Fibroblast of skin of scalp (primary cell): ENCODE measurements around the gene SSUH2. TPM values are rescaled to one million over a fixed set of nuclear protein-coding genes. Genes with fewer than 3 reads are reported as not detected.
A peak's percentile ranks its signal among the peaks of the same experiment; 100 is the strongest.
"Not testable (repeated sequence)": the region's sequence is repeated elsewhere in the genome, so short reads cannot be mapped to it uniquely, and the experiment has no call there.

ENCODE experiments used
- DNase-seq: peaks from one replicate; pipeline ENCODE4 v3.0.0-alpha.2; 2013
- polyA plus RNA-seq, 2 experiments: library from polyadenylated mRNA; unstranded; fragments of 120-200 nt; gene quantifications; one replicate each; pipeline ENCODE4 v1.2.1, GENCODE V29; 2013; ENCODE audit not compliant: insufficient read length in 2 of 2

Gene SSUH2, protein sequence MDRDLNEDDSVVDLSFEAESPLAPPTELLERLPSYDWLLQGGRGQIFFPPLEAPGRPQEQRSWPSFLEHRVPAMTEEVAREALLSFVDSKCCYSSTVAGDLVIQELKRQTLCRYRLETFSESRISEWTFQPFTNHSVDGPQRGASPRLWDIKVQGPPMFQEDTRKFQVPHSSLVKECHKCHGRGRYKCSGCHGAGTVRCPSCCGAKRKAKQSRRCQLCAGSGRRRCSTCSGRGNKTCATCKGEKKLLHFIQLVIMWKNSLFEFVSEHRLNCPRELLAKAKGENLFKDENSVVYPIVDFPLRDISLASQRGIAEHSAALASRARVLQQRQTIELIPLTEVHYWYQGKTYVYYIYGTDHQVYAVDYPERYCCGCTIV
- 0.13 TPM for polyA plus RNA-seq (2013, experiment 1 of 2; ENCODE audit: insufficient read length)
- polyA plus RNA-seq (2013, experiment 2 of 2; ENCODE audit: insufficient read length), result 0.37 TPM

DNA sequence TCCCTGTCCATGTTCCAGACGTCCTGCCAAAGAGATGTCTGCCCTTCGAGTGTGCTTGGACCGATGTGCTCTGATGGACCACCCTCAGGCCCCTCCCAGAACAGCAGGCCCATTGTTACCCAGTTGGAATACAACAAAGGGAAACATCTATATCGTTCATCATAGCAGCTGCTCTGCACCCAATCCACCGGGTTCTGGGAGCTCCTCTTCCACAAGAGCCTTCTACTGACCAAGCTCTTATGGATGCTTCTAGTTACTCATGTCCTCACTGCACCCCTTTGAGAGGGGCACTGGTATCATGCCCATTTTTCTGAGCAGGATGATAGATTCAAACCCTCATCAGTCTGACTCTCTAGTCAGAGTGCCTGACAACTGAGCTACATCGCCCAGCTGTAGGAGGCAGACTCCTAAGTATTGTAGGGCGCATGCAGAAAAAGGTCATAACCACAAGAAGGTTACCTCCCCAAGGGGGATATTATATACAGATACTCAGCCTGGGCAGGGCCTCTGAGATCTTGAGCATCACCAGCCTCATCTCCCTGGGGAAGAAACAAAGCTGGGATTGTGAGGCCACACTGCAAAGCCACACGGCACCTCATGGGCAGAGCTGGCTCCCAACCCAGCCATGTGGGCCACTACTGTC is at the start of gene SSUH2:
Gene SSUH2, minus strand, starts transcription at position 51 of the 643 bp plus-strand sequence. Its CDS starts 40 bp downstream, at position 11.
- no peak for DNase-seq

DNA sequence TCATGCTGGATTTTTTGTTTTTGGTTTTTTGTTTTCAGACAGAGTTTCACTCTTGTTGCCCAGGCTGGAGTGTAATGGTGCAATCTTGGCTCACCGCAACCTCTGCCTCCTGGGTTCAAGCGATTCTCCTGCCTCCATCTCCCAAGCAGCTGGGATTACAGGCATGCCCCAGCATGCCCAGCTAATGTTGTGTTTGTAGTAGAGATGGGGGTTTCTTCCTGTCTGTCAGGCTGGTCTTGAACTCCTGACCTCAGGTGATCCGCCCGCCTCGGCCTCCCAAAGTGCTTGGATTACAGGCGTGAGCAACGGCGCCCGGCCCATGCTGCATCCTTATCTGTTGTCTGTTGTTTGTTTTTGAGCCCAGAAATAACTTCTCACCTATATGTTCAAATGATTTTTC is 46.7 kb upstream of the SSUH2 start:
- DNase-seq, result not testable (repeated sequence)

DNA sequence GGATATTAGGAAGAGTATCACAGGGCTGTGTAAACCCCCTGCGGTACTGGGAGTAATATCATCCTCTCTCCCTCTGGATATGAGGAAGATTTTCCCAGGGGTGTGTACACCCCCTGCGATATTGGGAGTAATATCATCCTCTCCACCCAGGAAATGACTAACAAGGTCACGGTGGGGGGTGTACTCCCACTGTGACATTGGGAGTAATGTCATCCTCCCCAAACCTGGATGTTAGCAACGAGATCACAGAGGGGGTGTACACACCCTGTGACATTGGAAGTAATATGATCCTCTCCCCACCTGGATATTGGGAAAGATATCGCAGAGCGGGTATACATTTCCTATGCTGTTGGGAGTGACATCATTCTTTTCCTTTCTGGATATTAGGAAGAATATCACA is 40.4 kb upstream of the SSUH2 start:
- not testable (repeated sequence) for DNase-seq

DNA sequence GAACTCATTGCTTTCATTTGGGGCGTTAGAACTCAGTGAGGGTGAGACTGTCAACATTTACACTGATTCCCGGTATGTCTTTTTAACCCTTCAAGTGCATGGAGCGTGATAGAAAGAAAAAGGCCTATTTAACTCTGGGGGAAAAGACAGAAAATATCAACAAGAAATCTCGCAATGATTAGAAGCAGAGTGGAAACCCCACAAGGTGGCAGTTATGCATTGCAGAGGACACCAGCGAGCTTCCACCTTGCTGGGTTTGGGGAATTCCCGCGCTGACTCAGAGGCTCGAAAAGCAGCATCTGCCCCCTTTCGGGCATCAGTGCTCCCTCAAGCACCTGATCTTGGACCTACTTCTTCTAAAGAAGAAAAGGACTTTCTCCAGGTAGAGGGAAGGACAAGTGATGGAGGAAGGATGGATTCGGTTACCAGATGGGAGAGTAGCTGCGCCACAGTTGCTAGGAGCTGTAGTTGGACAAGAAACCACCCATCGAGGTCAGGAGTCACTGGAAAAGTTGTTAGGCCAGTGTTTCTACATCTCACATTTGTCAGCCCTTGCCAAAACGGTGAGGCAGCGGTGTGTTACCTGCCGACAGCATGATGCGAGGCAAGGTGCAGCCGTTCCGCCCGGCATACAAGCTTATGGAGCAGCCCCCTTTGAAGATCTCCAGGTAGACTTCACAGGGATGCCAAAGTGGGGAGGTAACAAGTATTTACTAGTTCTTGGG is 38.4 kb upstream of the SSUH2 start:
- not testable (repeated sequence) for DNase-seq

DNA sequence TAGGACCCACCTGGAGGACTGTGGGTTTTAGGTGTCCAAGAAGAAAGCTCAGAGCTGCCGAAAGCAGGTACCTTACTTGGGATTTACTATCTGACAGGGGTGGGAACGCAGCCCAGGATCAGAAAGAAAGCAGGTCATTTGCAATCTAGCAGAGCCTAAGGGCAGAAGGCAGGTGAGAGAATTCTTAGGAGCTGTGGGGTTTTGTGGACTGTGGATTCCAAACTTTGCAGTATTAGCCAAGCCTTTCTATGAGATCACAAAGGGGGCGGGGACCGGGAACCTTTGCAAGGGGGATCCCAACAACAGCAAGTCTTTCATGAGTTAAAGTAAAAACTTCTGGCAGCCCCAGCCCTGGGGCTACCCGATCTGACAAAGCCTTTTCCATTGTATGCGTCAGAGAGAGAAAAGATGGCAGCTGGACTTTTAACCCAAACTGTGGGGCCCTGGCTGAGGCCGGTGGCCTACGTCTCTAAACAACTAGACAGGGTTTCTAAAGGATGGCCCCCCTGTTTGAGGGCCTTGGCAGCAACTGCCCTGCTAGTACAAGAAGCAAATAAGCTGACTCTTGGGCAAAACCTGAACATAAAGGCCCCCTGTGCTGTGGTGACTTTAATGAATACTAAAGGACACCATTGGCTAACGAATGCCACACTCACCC is 37.4 kb upstream of the SSUH2 start:
- DNase-seq, result not testable (repeated sequence)

DNA sequence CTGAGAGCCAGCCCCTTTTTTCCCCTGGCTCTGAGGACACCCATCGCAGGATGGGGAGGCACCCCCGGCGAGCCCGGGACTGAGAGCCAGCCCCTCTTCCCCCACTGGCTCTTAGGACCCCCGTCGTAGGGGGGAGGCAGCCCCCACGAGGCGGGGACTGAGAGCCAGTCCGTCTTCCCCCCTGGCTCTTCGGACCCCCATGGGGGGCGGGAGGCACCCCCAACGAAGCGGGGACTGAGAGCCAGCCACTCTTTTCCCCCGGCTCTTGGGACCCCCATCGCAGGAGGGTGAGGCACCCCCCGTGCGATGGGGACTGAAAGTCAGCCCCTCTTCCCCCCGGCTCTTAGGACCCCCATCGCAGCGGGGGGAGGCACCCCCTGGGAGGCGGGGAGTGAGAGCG is 36.8 kb upstream of the SSUH2 start:
- no peak for DNase-seq

DNA sequence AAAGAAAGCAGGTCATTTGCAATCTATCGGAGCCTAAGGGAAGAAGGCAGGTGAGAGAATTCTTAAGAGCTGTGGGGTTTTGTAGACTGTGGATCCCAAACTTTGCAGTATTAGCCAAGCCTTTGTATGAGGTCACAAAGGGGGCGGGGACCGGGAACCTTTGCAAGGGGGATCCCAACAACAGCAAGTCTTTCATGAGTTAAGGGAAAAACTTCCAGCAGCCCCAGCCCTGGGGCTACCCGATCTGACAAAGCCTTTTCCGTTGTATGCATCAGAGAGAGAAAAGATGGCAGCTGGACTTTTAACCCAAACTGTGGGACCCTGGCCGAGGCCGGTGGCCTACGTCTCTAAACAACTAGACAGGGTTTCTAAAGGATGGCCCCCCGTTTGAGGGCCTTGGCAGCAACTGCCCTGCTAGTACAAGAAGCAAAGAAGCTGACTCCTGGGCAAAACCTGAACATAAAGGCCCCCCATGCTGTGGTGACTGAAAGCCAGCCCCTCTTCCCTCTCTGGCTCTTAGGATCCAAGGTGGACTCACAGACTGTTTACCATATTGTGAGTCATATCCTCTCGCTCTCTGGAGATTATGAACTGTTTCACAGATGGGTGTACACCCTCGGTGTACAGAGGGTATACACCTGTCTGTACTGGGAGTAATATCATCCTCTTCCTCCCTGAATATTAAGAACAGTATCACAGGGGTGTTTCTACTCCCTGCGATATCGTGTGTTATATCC is 35.4 kb upstream of the SSUH2 start:
- DNase-seq, result not testable (repeated sequence)

DNA sequence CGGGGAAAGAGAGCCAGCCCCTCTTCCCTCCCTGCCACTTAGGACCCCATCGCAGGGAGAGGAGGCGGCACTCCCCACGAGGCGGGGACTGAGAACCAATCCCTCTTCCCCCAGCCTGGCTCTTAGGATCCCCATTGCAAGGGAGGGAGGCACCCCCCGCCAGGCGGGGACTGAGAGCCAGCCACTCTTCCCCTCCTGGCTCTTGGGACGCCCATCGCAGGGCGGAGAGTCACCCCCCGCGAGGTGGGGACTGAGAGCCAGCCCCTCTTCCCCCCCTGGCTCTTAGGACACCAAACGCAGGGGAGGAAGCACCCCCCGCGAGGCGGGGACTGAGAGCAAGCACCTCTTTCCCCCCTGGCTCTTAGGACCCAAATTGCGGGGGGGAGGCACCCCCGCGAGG is 34.2 kb upstream of the SSUH2 start:
- DNase-seq, result no peak

DNA sequence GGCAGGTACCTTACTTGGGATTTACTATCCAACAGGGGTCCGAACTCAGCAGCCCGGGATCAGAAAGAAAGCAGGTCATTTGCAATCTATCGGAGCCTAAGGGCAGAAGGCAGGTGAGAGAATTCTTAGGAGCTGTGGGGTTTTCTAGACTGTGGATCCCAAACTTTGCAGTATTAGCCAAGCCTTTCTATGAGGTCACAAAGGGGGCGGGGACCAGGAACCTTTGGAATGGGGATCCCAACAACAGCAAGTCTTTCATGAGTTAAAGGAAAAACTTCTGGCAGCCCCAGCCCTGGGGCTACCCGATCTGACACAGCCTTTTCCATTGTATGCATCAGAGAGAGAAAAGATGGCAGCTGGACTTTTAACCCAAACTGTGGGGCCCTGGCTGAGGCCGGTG is 32.7 kb upstream of the SSUH2 start:
- DNase-seq, result not testable (repeated sequence)

DNA sequence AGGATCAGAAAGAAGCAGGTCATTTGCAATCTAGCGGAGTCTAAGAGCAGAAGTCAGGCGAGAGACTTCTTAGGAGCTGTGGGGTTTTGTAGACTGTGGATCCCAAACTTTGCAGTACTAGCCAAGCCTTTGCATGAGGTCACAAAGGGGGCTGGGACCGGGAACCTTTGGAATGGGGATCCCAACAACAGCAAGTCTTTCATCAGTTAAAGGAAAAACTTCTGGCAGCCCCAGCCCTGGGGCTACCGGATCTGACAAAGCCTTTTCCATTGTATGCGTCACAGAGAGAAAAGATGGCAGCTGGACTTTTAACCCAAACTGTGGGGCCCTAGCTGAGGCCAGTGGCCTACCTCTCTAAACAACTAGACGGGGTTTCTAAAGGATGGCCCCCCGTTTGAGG is 31.0 kb upstream of the SSUH2 start:
- not testable (repeated sequence) for DNase-seq

DNA sequence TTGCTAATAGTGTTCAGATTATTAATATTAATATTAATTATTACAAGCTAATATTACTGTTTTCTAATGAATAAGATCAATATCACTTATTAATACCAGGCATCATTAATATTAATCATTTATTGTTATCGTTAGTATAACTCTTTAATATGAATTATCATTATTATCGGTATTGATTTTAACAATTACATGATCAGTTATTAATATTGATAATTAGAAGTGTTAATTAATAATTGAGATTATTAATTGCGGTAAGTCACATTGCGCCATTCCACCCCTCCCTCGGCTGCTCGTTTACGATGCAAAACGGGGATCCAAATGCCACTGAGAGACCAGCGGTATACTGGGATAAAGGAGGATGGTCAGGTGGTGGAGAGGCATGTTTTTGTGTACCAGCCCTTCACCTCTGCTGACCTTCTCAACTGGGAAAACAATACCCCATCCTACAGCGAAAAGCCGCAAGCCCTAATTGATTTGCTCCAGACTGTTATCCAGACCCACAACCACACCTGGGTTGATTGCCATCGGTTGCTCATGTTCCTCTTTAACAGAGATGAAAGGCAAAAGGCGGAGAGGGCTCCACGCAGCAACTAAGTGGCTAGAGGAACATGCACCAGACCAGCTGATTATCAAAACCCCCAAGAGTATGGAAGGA is 28.6 kb upstream of the SSUH2 start:
- DNase-seq, result no peak

DNA sequence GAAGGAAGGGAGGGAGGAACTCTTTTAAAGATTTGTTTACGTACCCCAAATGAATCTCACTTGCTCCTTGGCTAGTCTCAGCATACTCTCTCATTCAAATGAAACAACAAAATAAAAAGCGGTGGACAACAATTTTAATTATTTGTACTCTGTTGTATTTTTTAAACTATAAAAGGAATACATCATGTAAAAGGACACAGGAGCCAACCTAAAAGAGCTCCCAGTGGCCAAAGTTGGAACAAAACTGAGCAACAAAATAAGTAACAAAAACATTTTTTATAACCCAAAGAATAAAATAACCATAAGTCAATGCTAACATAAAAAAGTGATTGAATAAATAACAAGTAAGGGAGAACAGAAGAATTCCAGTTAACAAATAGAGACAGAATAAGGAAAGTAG is 24.4 kb upstream of the SSUH2 start:
- DNase-seq, result no peak

DNA sequence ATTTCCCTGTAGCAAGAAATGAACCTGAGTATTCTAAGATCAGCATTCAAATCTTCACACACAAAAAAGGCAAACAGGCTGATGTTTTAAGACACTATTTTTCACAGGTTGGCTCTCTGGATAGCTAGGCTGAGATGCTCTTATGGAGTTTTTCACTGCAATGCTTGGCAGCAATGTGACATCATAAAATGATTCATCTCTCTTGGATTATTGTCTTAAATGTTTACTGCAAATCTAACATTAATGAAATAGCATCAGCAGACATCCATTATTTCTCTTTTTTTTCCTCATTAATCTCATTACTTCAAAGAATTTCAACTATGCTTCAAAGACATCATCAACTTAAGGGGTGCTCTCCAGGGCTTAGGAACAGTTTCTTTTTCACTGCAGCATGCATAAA is 23.6 kb upstream of the SSUH2 start:
- no peak for DNase-seq

DNA sequence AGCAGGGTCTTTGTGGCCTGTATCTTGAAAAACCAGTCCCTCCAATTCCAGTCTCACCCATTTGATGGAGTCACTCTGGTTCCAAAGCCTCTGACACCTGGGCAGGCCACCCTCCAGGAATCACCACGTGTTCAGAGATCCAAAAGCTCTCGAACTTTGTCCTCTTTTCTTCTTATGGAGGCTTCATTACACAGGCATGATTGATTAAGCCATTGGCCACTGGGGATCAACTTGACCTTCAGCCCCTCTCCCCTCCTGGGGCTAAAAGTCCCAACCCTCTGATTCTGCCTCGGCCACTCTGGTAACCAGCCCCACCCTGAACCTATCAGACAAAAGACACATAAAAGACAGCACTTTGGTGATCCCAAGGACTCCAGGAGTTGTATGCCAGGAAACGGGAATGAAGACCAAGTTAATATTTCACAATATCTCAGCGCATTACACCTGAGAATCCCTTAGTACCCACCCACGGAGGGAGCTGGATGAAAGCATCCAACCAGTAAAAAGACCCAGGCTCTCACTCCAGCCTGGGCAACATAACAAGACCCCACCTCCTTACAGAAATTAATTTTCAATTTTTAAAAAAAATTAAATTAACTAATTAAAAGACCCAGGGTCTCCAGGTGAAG is 23.0 kb upstream of the SSUH2 start:
- no peak for DNase-seq

DNA sequence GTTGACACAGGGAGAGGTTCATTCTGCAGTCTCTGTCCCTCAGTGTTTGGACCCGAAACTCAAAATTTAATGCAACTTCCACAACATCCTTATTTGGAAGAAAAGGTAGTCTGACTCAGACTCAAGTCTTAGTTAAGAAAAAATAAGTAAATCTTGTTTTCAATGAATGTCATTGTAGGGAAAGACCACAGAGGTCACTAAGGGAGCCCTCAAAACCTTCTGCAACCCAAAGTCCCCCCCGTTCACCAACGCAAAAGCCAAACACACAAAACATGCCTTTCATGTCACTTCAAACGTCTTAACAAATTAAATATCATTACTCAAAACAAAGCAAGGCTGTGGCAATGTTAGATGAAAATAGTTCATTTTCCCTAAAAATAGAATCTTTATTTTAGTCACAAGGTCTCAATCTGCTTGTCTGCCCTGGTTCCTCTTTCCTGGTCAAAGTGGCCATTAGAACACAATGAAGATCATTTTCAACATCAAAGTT is 20.9 kb upstream of the SSUH2 start:
- no peak for DNase-seq

DNA sequence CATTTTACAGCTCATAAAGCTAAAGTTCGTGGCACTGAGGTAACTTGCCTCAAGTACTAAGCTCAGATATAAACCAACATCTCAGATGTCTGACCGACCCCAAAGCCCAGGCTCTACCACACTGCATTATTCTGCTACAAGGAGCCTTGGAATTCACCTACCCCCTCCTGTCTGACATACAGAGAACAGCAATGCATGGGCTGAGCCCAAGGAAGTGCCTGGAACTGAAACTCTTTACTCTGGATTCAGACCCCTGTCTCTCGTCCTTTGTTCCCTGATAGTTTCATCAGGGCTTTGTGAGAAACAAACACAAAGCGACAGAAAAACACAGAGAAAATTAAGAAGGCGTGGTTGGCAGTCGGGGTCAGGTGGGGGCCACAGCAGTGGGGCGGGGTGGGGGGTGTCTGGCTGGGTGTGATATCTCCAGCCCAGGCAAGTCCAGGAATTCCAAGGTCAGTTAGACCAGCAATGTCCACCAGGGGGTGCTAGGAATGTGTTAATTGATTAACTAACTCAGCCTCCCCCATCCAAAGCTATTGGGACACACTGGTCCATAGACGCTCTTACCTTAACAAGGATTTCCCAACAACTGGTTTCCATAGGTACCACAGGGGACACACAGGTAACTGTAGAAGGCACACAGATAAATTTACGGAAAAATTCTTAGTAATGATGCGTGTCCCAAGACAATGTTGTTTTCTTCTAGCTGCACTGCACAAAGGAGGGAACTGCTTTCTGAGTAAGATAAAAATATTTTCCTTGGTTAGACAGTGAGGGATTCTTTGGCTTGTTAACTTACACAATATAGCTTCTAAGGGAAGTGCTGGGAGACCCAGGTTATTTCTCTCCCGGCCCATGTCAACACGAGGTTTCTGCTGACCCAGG is 18.8 kb upstream of the SSUH2 start:
- peak; percentile 72 for DNase-seq

DNA sequence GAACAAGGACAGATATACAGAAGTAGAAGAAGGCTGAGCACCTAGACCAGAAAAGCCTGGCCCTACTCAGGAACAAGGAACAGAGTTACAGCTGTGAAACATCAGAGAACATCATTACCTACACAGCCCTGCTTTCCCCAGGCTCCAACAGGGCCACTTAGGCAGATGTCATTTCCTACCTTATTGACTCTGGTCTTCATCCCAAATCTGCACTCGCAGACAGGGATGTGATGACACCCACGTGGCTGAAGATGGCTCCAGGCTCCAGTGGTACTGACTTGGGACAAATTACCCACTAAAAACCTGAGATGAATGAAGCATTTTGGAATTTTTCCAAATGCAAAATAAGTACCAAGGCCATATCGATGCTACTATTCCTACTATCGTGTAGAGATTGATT is 18.0 kb upstream of the SSUH2 start:
- DNase-seq, result no peak

DNA sequence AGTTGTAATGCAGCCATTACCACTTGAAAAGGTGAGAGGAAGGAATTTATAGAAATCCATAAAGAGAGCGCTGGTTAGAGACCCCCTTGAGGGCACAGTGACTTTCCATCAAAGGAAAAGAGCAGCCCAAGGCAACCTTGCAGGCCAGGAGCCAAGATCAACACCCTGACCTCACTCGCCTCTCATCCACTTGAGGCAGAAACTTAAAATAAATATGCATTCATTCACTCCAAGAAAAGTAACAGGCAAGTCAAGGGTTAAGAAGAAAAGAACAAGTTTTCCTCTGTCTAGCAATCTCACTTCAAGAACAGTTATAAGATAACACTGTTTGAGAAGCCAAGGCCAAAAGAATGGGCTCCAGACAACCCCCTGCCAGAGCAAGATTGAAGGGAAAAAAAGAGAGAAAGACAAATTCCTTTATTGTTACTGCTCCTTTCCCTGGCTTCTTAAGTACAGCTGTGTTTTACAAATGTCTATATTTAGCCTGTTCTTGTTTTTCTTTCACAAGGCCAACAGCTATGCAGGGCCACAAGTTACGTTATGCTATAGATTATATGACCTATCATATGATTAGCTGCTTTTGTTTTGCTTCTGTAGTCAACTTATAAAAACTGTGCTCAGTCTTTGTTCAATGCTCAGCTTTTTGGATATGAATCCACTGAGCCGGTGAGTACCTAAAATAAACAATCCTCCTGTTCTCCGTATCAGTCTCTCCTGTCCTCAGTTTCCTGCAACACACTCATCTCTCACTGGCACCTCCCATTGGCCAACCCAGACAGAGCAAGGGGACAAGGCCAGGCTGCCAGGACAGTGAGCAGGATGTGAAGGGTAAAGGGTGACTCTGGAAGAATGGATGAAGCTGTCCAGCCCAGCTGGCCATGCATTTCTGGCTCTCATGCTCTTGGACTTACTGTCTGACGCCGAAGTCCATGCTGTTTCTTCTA is 15.8 kb upstream of the SSUH2 start:
- DNase-seq, result peak; percentile 75

DNA sequence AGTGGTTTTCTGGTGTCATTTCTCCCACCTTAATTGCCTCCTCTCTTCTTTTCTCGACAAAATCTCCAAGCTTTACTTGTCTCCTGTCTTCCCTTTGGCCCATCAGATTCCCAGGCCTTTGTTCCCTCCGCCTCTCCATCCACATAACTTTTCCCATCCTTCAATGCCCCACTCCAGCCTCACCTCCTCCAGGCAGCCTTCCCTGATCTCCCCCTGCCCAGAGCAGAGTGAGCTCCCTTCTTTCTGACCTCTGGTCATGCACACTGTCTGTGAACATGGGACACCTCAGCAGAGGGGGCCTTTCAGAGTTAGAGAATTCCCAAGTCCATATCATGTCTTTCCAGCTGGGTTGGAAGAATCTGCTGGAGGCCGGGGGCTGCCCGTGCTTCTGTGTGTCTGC is 14.6 kb upstream of the SSUH2 start:
- DNase-seq, result no peak
